Measurements from ENCODE around the gene MKNK1. TPM values are rescaled to one million over a fixed set of nuclear protein-coding genes. Genes with fewer than 3 reads are reported as not detected.

Gene MKNK1
- total RNA-seq, 1 donor from 2014 or later = 30.6 TPM

DNA sequence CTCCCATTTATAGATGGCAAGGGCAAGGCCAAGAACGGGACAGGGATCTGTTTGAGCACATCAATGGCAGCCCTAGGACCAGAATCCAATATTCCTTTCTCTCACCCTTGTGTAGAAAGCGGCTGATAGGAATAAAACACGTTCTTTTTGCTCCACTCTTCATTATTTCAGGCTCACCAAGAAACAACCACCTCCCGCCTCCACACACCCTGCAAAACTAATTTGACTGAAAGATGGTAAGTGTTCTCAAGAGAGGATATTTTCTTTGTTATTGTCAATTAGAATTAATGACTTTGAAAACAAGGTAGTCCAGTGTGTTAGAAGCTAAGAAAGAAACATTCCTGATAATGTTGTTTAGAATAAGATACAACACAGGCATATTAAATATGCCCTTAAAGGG, 40.7 kb downstream of the MKNK1 start:
- Mint-ChIP-seq H3K36me3 (peaks cover 24% of the 10 kb centered on the region), H3K27ac (no peak overlapping the region), H3K4me1 (no peaks in the 10 kb centered on the region), H3K4me3 (no peak overlapping the region), H3K9me3 (peaks cover 3% of the 10 kb centered on the region), H3K27me3 (ENCODE audit: low read depth) (no peaks in the 10 kb centered on the region)
- TF ChIP-seq, protein P1, sequence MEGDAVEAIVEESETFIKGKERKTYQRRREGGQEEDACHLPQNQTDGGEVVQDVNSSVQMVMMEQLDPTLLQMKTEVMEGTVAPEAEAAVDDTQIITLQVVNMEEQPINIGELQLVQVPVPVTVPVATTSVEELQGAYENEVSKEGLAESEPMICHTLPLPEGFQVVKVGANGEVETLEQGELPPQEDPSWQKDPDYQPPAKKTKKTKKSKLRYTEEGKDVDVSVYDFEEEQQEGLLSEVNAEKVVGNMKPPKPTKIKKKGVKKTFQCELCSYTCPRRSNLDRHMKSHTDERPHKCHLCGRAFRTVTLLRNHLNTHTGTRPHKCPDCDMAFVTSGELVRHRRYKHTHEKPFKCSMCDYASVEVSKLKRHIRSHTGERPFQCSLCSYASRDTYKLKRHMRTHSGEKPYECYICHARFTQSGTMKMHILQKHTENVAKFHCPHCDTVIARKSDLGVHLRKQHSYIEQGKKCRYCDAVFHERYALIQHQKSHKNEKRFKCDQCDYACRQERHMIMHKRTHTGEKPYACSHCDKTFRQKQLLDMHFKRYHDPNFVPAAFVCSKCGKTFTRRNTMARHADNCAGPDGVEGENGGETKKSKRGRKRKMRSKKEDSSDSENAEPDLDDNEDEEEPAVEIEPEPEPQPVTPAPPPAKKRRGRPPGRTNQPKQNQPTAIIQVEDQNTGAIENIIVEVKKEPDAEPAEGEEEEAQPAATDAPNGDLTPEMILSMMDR (IDR thresholded peaks at IDR 0.05; ENCODE audit: unreplicated experiment) = no peak
- DNase-seq (ENCODE audit: low spot score in 2 of 2, unreplicated experiment in 2 of 2) = no peak

DNA sequence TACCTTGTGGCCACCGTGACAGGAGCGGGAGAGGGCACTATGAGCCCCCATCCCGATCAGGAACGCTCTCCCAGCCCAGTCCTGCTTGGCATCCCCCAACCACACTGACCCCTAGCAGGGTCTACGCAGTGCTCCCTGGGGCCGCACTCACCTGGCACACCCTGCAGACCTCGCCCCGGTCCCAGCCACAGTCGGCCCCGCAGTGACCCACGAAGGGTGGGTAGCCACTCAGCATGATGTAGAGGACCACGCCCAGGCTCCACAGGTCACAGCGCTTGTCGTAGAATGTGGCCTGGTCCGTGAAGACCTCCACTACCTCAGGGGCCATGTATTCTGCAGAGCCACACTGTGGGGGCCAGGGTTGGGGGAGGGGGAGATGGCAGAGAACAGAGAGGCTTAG, 41.6 kb downstream of the MKNK1 start:
- Mint-ChIP-seq H3K36me3 (peaks cover 21% of the 10 kb centered on the region), H3K4me1 (no peaks in the 10 kb centered on the region), H3K27me3 (ENCODE audit: low read depth) (no peaks in the 10 kb centered on the region), H3K4me3 (no peak overlapping the region), H3K27ac (no peak overlapping the region), H3K9me3 (peaks cover 3% of the 10 kb centered on the region)
- TF ChIP-seq, protein P1 (IDR thresholded peaks at IDR 0.05; ENCODE audit: unreplicated experiment) = no peak
- DNase-seq (ENCODE audit: low spot score in 2 of 2, unreplicated experiment in 2 of 2) = no peak

DNA sequence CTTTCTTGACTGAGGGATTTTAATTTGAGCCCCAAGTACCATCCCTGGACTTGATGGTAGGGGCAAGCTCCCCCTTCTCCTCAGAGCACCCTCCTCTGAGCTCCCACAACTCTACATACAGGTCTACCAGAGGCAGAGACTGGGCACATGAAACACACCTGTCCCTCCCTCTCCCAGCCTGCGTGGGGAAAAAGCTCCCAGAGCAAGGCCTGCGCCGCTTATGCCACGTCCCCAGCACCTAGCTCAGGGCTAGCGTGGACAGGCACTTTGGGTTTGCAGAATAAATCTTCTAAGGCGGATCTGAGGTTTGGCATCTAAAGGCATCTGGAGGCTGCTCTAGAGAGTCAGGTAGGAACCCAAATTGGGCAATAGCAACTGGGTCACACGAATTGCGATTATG, 45.1 kb downstream of the MKNK1 start:
- no peaks in the 10 kb centered on the region for H3K9me3 Mint-ChIP-seq
- TF ChIP-seq, protein P1 (IDR thresholded peaks at IDR 0.05; ENCODE audit: unreplicated experiment) = no peak
- no peaks in the 10 kb centered on the region for H3K36me3 Mint-ChIP-seq
- DNase-seq (ENCODE audit: low spot score in 2 of 2, unreplicated experiment in 2 of 2) = no peak
- H3K27me3 Mint-ChIP-seq (ENCODE audit: low read depth) = no peaks in the 10 kb centered on the region
- H3K27ac Mint-ChIP-seq = no peak overlapping the region
- H3K4me3 Mint-ChIP-seq = no peak overlapping the region
- H3K4me1 Mint-ChIP-seq = no peaks in the 10 kb centered on the region

DNA sequence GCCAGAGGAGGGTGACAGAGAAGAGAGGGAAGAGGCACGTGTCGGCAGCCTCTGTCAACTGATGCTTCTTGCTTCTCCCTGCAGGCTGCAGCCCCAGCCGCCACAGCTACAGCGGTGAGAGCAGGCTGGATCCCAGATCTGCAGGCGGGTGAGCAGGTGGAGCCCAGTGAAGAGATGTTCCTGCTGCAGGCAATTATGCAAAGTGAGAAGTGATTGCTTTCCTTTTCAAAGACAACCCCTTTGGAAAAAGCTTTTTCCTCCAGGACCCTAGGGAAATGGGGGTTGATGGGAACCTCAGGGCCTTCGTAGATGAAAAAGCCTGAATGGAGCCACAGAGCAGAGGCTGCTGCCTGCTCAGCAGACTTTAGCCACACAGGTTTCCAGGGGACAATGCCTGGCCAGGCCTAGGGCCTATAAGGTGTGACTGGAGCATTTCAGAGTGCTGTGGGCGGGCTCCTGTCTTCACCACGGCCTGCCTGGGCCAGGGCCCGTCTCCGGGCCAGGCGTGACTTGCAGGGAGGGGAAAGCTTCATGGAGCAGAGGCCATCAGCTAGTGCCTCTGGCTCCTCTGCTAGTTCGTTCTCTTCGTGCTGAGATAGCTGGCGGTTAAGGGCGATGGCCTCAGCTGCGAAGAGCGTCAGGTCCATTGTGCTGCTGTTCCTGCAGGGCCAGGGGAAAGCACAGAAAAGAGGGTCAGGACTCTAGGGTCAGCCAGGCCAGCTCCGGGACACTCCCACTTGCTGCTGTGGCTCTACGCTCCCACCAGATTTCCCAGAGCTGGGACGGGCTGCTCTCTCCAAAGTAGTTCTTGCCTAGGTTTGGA, 45.7 kb downstream of the MKNK1 start:
- Mint-ChIP-seq H3K4me3 (no peak overlapping the region), H3K27me3 (ENCODE audit: low read depth) (peaks cover 2% of the 10 kb centered on the region), H3K27ac (no peak overlapping the region), H3K4me1 (no peaks in the 10 kb centered on the region), H3K9me3 (no peaks in the 10 kb centered on the region), H3K36me3 (no peaks in the 10 kb centered on the region)
- TF ChIP-seq, protein P1 (IDR thresholded peaks at IDR 0.05; ENCODE audit: unreplicated experiment) = no peak
- no peak for DNase-seq (ENCODE audit: low spot score in 2 of 2, unreplicated experiment in 2 of 2)

DNA sequence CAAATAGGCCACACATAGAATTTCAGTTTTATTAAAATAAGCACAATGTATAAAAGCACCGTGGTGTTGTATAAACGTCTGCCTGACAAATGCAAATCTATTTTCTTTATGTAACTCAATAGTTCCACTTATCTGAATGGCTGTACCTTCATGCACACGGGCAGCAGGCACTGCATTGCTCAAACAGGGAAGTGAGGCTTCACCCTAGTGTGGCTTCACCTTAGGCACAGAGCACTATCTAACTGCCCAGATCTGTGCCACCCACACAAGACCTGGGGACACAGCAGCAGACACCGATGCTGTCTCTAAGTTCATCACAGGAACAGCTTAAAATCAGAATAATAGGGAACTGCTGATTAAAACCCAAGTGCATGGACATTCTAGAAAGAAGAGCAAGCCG, 46.7 kb downstream of the MKNK1 start:
- no peaks in the 10 kb centered on the region for H3K9me3 Mint-ChIP-seq
- H3K4me3 Mint-ChIP-seq = no peak overlapping the region
- H3K4me1 Mint-ChIP-seq = no peaks in the 10 kb centered on the region
- no peak for DNase-seq (ENCODE audit: low spot score in 2 of 2, unreplicated experiment in 2 of 2)
- H3K36me3 Mint-ChIP-seq = no peaks in the 10 kb centered on the region
- TF ChIP-seq, protein P1 (IDR thresholded peaks at IDR 0.05; ENCODE audit: unreplicated experiment) = no peak
- peaks cover 12% of the 10 kb centered on the region for H3K27me3 Mint-ChIP-seq (ENCODE audit: low read depth)
- H3K27ac Mint-ChIP-seq = no peak overlapping the region

Data from mesothelial cell of epicardium (in vitro differentiated cells).